GM12878 (cell line): ENCODE data around the gene RNF40. TPM values are rescaled to one million over a fixed set of nuclear protein-coding genes. Genes with fewer than 3 reads are reported as not detected.

ENCODE experiments used
- CUX1 ChIP-seq: IDR thresholded peaks from 2 replicates; pipeline ENCODE4 v1.6.1; 2012; ENCODE audit warnings: improper control_type of control experiment, low read depth, low read length; ENCODE audit not compliant: insufficient replicate concordance
- EED ChIP-seq: sonication (generic); IDR thresholded peaks from 2 replicates; pipeline ENCODE4 v1.6.1; 2016; ENCODE audit warnings: antibody characterized with exemption, low read depth
- IRF4 ChIP-seq: IDR thresholded peaks from 2 replicates; pipeline ENCODE4 v1.6.1; 2011; ENCODE audit warnings: low read depth, low read length
- PKNOX1 ChIP-seq: fragments of 450-650 bp; IDR thresholded peaks from 2 replicates; pipeline ENCODE4 v1.6.1; 2016; ENCODE audit warnings: mild to moderate bottlenecking
- ZBED1 ChIP-seq: IDR thresholded peaks from 2 replicates; pipeline ENCODE4 v1.6.1; 2016; ENCODE audit warnings: borderline replicate concordance
- polyA plus RNA-seq, 11 experiments: library from polyadenylated mRNA; depleted of rRNA in 4 of 11; unstranded in 6 of 11; stranded (reverse) in 5 of 11; fragments of >200 nt; fragmentation: Nextera tagmentation in 4 of 11; fragmentation: Illumina TruSeq in 1 of 11; extraction: Ambion mirVana in 4 of 11; extraction: Trizol in 1 of 11; gene quantifications; 1 replicate in 1 of 11; 2 replicates in 10 of 11; pipeline versions ENCODE4 v1.2.1 to v1.2.3, GENCODE V29; 2011 to 2016; ENCODE audit warnings: inconsistent platforms in 2 of 11, missing spikeins in 2 of 11, low read depth in 1 of 11
- total RNA-seq, 4 experiments: library from RNA; depleted of rRNA in 3 of 4; stranded (reverse); fragments of >200 nt in 3 of 4; fragmentation: Illumina TruSeq in 1 of 4; extraction: Trizol in 1 of 4; gene quantifications; 2 replicates each; pipeline versions ENCODE4 v1.2.1 to v1.2.3, GENCODE V29; 2013 to 2021

RNF40 gene
- total and polyA plus RNA-seq, 10 of the 15 experiments (the other 5 are each of a cell fraction or from before 2014, with no cell fraction given), result 3.7 to 97.6 (median 58.4) TPM

GRCh38 chr16:30747799-30748633, 14.1 kb upstream of the RNF40 start, which contains the start of gene PHKG2 (continued):
- TF ChIP-seq ZBED1 (no peak), IRF4 (0 out of 2 replicates have a peak, but pooled peaks have one; percentile 9), PKNOX1 (peak; percentile 82), CUX1 (no peak), EED (peak; percentile 54; the same call in 1 of the 2 replicates)
